HCT116 (cell line): Measurements from ENCODE around the gene SLC22A7. TPM values are rescaled to one million over a fixed set of nuclear protein-coding genes. Genes with fewer than 3 reads are reported as not detected.

Experiments used
- ATAC-seq: fragments of 200-7000 bp; cut with Tn5 transposase; 2 replicates; pipeline ENCODE4 v1.9.1; 2020; ENCODE audit warnings: mild to moderate bottlenecking, moderate library complexity
- BruUV-seq: library from RNA; stranded (reverse); fragments of 400-500 nt; replicated peaks from 2 replicates; lab custom pipeline; 2021; lab: Mats Ljungman, UMichigan
- CTCF ChIA-PET: fragments of 300-600 bp; sonication (Branson Sonifier 250); formaldehyde crosslinking; loops from one replicate; lab custom pipeline; 2021; ENCODE audit warnings: antibody characterized with exemption; lab: Charles Lee
- POLR2A ChIA-PET: fragments of 300-600, 350-600 bp; sonication (Branson Sonifier 250); formaldehyde crosslinking; loops from one replicate; lab custom pipeline; 2021; ENCODE audit warnings: antibody characterized with exemption; lab: Charles Lee
- RAD21 ChIA-PET, 2 experiments: fragments of 300-600 bp; sonication (Branson Sonifier 250); formaldehyde crosslinking; loops; one replicate each; lab custom pipeline; 2023; ENCODE audit warnings: low total read pairs in 2 of 2; ENCODE audit not compliant: uncharacterized antibody in 2 of 2, unreplicated experiment in 2 of 2, low non-redundant PET in 1 of 2; lab: Charles Lee
- DNase-seq: peaks from one replicate; pipeline ENCODE4 v3.0.0-alpha.2; 2010; ENCODE audit warnings: low read depth, low spot score
- H2AFZ ChIP-seq: fragments of 200-600 bp; shearing (Covaris generic), sonication (generic); 2 replicates; pipeline ENCODE4 v1.6.1; 2017; ENCODE audit warnings: low read depth, mixed run types, mixed read lengths, antibody characterized with exemption, low read length; ENCODE audit not compliant: poor library complexity, severe bottlenecking
- H3K27ac ChIP-seq: 2 replicates; pipeline ENCODE4 v1.5.1; 2012; ENCODE audit warnings: low read depth, low read length
- H3K27me3 ChIP-seq: fragments of 200-600 bp; sonication (generic); 2 replicates; pipeline ENCODE4 v1.6.1; 2016; ENCODE audit warnings: mixed run types, low read length, mixed read lengths; ENCODE audit not compliant: insufficient read depth
- H3K36me3 ChIP-seq, 2 experiments: fragments of 200-500 bp in 1 of 2; fragments of 200-600 bp in 1 of 2; sonication (Bioruptor generic) in 1 of 2; sonication (generic) in 1 of 2; 2 replicates each; pipeline versions ENCODE4 v1.5.1 to v1.6.1; 2014 to 2016; ENCODE audit warnings: low read length in 2 of 2, inconsistent platforms in 1 of 2, mixed read lengths in 1 of 2, mixed run types in 1 of 2; ENCODE audit not compliant: insufficient read depth in 2 of 2, control insufficient read depth in 1 of 2
- H3K4me1 ChIP-seq, 2 experiments: fragments of 200-600 bp in 1 of 2; sonication (generic) in 1 of 2; 2 replicates each; pipeline versions ENCODE4 v1.5.1 to v1.6.1; 2012 to 2017; ENCODE audit warnings: low read length in 2 of 2, inconsistent platforms in 1 of 2, mild to moderate bottlenecking in 1 of 2, mixed read lengths in 1 of 2, mixed run types in 1 of 2, moderate library complexity in 1 of 2; ENCODE audit not compliant: insufficient read depth in 2 of 2, control insufficient read depth in 1 of 2
- H3K4me2 ChIP-seq: fragments of 200-600 bp; sonication (generic); 2 replicates; pipeline ENCODE4 v1.6.1; 2017; ENCODE audit warnings: mixed run types, low read length, mixed read lengths
- H3K4me3 ChIP-seq, 2 experiments: fragments of 200-600 bp in 1 of 2; sonication (generic) in 1 of 2; replicated peaks in 1 of 2; 2 replicates each; pipeline ENCODE4 v1.5.1; 2011 to 2016; ENCODE audit warnings: low read length in 2 of 2, control low read depth in 1 of 2, low read depth in 1 of 2, mild to moderate bottlenecking in 1 of 2, mixed read lengths in 1 of 2, mixed run types in 1 of 2
- H3K79me2 ChIP-seq: fragments of 200-600 bp; sonication (generic); 2 replicates; pipeline ENCODE4 v1.6.1; 2017; ENCODE audit warnings: mild to moderate bottlenecking, mixed run types, low read length, moderate library complexity, mixed read lengths; ENCODE audit not compliant: insufficient read depth
- H3K9ac ChIP-seq: fragments of 200-600 bp; sonication (generic); 2 replicates; pipeline ENCODE4 v1.6.1; 2016; ENCODE audit warnings: low read length, mixed read lengths
- H3K9me2 ChIP-seq: fragments of 200-600 bp; sonication (generic), shearing (Covaris generic); 2 replicates; pipeline ENCODE4 v1.6.1; 2017; ENCODE audit warnings: mixed run types, mild to moderate bottlenecking, moderate library complexity; ENCODE audit not compliant: insufficient read depth
- H3K9me3 ChIP-seq, 2 experiments: fragments of 200-500 bp in 1 of 2; fragments of 200-600 bp in 1 of 2; sonication (Bioruptor generic) in 1 of 2; sonication (generic) in 1 of 2; 2 replicates each; pipeline ENCODE4 v1.6.1; 2014 to 2017; ENCODE audit warnings: low read length in 2 of 2, mixed read lengths in 2 of 2, inconsistent platforms in 1 of 2, low read depth in 1 of 2, mild to moderate bottlenecking in 1 of 2, mixed run types in 1 of 2, moderate library complexity in 1 of 2; ENCODE audit not compliant: control insufficient read depth in 1 of 2, insufficient read depth in 1 of 2
- H4K20me1 ChIP-seq: fragments of 200-600 bp; sonication (generic), shearing (Covaris generic); 2 replicates; pipeline ENCODE4 v1.6.1; 2017; ENCODE audit warnings: mixed run types, mild to moderate bottlenecking, moderate library complexity; ENCODE audit not compliant: insufficient read depth
- EGR1 ChIP-seq: IDR thresholded peaks from 2 replicates; pipeline ENCODE4 v1.6.1; 2012; ENCODE audit warnings: low read depth
- ELF1 ChIP-seq: IDR thresholded peaks from 2 replicates; pipeline ENCODE4 v1.6.1; 2012; ENCODE audit warnings: low read depth, borderline replicate concordance
- FOSL1 ChIP-seq: IDR thresholded peaks from 2 replicates; pipeline ENCODE4 v1.6.1; 2012; ENCODE audit warnings: low read depth
- POLR2A ChIP-seq: IDR thresholded peaks from 2 replicates; pipeline ENCODE4 v1.7.0; 2011; ENCODE audit warnings: borderline replicate concordance; ENCODE audit not compliant: insufficient read depth, insufficient read length; ENCODE audit errors: extremely low read depth
- SIN3A ChIP-seq: IDR thresholded peaks from 2 replicates; pipeline ENCODE4 v1.6.1; 2012; ENCODE audit warnings: low read depth
- intact Hi-C: fragments of 100-400 bp; cut with micrococcal nuclease; formaldehyde crosslinking; loops from 2 replicates; pipeline ENCODE4 v1.10.0; 2022
- total RNA-seq: library from RNA; stranded (reverse); gene quantifications from one replicate; pipeline ENCODE4 v1.2.1, GENCODE V29; 2021; ENCODE audit not compliant: unreplicated experiment
- TF ChIP-seq, protein P1 (sequence below): IDR thresholded peaks from 2 replicates; pipeline ENCODE4 v1.6.1; 2012; ENCODE audit warnings: low read depth
- TF ChIP-seq, protein P2 (sequence below): IDR thresholded peaks from 2 replicates; pipeline ENCODE4 v1.6.1; 2011; ENCODE audit warnings: mild to moderate bottlenecking, low read length, moderate library complexity; ENCODE audit not compliant: insufficient replicate concordance; ENCODE audit errors: extremely low read depth

Gene SLC22A7
- total RNA-seq, 1 experiment from 2014 or later: not detected

DNA sequence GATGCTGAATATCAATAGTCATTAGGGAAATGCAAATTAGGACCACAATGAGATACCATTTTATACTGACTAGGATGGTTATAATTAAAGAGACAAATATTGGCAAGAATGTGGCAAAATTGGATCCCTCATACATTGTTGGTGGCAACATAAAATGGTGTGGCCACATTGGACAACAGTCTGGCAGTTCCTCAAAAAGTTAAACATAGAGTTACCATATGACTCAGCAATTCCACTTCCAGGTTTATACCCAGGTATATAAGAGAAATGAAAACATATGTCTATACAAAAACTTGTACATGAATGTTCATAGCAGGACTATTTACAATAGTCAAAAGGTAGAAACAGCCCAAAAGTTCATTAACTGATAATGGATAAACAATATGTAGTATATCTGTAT is 12.6 kb downstream of the SLC22A7 start:
- POLR2A ChIA-PET: no interaction called here
- ATAC-seq (no peak), DNase-seq (no peak)
- no peak overlapping the region for H3K4me2 ChIP-seq
- H2AFZ ChIP-seq: peak overlapping the region; percentile 77
- BruUV-seq: no TSS peak
- H3K36me3 ChIP-seq: no peaks in the 10 kb centered on the region
- peaks cover 2 to 8% of the 10 kb centered on the region in 2 experiments; a peak in 3 of 4 replicates for H3K4me1 ChIP-seq
- H3K27ac ChIP-seq: no peak overlapping the region
- no peaks in the 10 kb centered on the region for H4K20me1 ChIP-seq
- H3K9me3 ChIP-seq: no peaks in the 10 kb centered on the region
- H3K9me2 ChIP-seq: no peaks in the 10 kb centered on the region
- no peak overlapping the region for H3K4me3 ChIP-seq
- no peaks in the 10 kb centered on the region for H3K79me2 ChIP-seq
- RAD21 ChIA-PET: no interaction called here
- no peaks in the 10 kb centered on the region for H3K27me3 ChIP-seq
- CTCF ChIA-PET: no interaction called here
- intact Hi-C loops: no loop called here
- TF ChIP-seq, protein P1, sequence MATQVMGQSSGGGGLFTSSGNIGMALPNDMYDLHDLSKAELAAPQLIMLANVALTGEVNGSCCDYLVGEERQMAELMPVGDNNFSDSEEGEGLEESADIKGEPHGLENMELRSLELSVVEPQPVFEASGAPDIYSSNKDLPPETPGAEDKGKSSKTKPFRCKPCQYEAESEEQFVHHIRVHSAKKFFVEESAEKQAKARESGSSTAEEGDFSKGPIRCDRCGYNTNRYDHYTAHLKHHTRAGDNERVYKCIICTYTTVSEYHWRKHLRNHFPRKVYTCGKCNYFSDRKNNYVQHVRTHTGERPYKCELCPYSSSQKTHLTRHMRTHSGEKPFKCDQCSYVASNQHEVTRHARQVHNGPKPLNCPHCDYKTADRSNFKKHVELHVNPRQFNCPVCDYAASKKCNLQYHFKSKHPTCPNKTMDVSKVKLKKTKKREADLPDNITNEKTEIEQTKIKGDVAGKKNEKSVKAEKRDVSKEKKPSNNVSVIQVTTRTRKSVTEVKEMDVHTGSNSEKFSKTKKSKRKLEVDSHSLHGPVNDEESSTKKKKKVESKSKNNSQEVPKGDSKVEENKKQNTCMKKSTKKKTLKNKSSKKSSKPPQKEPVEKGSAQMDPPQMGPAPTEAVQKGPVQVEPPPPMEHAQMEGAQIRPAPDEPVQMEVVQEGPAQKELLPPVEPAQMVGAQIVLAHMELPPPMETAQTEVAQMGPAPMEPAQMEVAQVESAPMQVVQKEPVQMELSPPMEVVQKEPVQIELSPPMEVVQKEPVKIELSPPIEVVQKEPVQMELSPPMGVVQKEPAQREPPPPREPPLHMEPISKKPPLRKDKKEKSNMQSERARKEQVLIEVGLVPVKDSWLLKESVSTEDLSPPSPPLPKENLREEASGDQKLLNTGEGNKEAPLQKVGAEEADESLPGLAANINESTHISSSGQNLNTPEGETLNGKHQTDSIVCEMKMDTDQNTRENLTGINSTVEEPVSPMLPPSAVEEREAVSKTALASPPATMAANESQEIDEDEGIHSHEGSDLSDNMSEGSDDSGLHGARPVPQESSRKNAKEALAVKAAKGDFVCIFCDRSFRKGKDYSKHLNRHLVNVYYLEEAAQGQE: no peak
- TF ChIP-seq FOSL1 (no peak), ELF1 (no peak), SIN3A (no peak), EGR1 (no peak), POLR2A (no peak)
- TF ChIP-seq, protein P2, sequence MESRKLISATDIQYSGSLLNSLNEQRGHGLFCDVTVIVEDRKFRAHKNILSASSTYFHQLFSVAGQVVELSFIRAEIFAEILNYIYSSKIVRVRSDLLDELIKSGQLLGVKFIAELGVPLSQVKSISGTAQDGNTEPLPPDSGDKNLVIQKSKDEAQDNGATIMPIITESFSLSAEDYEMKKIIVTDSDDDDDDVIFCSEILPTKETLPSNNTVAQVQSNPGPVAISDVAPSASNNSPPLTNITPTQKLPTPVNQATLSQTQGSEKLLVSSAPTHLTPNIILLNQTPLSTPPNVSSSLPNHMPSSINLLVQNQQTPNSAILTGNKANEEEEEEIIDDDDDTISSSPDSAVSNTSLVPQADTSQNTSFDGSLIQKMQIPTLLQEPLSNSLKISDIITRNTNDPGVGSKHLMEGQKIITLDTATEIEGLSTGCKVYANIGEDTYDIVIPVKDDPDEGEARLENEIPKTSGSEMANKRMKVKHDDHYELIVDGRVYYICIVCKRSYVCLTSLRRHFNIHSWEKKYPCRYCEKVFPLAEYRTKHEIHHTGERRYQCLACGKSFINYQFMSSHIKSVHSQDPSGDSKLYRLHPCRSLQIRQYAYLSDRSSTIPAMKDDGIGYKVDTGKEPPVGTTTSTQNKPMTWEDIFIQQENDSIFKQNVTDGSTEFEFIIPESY: no peak
- TF ChIP-seq, all 23 proteins: peak for 0
- no peak overlapping the region for H3K9ac ChIP-seq
